ENCODE measurements around the gene RPS18. TPM values are rescaled to one million over a fixed set of nuclear protein-coding genes. Genes with fewer than 3 reads are reported as not detected.

The RPS18 gene
- total RNA-seq, 1 donor from 2014 or later: 2,061 TPM

DNA sequence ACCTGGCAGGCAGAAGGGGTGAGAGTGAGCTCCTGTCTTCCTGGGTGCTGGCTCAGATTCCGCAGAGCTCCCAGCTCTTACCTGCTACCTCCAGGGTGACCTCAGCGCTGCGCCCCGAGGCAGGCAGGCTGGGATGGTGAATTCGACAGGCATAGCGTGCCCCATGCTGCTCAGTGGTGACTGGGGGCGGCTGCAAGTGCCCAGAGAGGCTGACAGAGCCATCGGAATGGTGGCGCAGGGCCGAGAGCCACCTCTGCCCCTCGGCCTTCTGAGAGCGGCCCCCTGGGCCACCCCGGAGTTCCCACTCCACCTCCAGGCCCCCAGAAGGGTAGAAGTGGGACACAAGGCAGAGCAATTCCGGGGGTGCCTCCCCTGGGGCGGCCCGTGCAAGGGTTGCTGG, 32.3 kb downstream of the RPS18 start:
- H3K9ac ChIP-seq (ENCODE audit: low read length): no peak overlapping the region
- peaks cover 11% of the 10 kb centered on the region for H3K36me3 Mint-ChIP-seq (ENCODE audit: low read depth, unreplicated experiment)
- H3K79me2 ChIP-seq (ENCODE audit: insufficient read depth, low read length): peaks cover 47% of the 10 kb centered on the region
- H3K36me3 ChIP-seq (ENCODE audit: insufficient read depth, low read length): peaks cover 4% of the 10 kb centered on the region
- H3K27me3 ChIP-seq (ENCODE audit: insufficient read depth, low read length): no peaks in the 10 kb centered on the region
- H3K27me3 Mint-ChIP-seq (ENCODE audit: low read depth, unreplicated experiment): no peaks in the 10 kb centered on the region
- H3K4me3 ChIP-seq (ENCODE audit: insufficient read depth, low read depth, low read length): no peak overlapping the region
- H4K20me1 ChIP-seq (ENCODE audit: insufficient read depth, low read length): peaks cover 48% of the 10 kb centered on the region
- no peak overlapping the region for H3K27ac ChIP-seq (ENCODE audit: low read depth, low read length)
- H2AFZ ChIP-seq (ENCODE audit: low read depth, low read length): no peak overlapping the region
- no peak overlapping the region for H3K4me3 Mint-ChIP-seq (ENCODE audit: unreplicated experiment)
- peaks cover 7% of the 10 kb centered on the region for H3K4me1 Mint-ChIP-seq (ENCODE audit: low read depth, unreplicated experiment)
- TF ChIP-seq, protein P1, sequence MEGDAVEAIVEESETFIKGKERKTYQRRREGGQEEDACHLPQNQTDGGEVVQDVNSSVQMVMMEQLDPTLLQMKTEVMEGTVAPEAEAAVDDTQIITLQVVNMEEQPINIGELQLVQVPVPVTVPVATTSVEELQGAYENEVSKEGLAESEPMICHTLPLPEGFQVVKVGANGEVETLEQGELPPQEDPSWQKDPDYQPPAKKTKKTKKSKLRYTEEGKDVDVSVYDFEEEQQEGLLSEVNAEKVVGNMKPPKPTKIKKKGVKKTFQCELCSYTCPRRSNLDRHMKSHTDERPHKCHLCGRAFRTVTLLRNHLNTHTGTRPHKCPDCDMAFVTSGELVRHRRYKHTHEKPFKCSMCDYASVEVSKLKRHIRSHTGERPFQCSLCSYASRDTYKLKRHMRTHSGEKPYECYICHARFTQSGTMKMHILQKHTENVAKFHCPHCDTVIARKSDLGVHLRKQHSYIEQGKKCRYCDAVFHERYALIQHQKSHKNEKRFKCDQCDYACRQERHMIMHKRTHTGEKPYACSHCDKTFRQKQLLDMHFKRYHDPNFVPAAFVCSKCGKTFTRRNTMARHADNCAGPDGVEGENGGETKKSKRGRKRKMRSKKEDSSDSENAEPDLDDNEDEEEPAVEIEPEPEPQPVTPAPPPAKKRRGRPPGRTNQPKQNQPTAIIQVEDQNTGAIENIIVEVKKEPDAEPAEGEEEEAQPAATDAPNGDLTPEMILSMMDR (IDR thresholded peaks at IDR 0.05; ENCODE audit: insufficient read depth, low read depth, low read length): no peak
- no peak for TF ChIP-seq EZH2 (IDR thresholded peaks at IDR 0.05; ENCODE audit: insufficient read depth, low read length)
- no peaks in the 10 kb centered on the region for H3K9me3 Mint-ChIP-seq (ENCODE audit: unreplicated experiment)
- FAIRE-seq (no peak), DNase-seq (ENCODE audit: low read depth) (no peak)
- H3K4me1 ChIP-seq (ENCODE audit: insufficient read depth, low read length): no peaks in the 10 kb centered on the region
- H3K9me3 ChIP-seq (ENCODE audit: insufficient read depth, low read depth, low read length): no peaks in the 10 kb centered on the region
- no peak overlapping the region for H3K27ac Mint-ChIP-seq (ENCODE audit: unreplicated experiment)
- no peak overlapping the region for H3K4me2 ChIP-seq (ENCODE audit: low read length)

DNA sequence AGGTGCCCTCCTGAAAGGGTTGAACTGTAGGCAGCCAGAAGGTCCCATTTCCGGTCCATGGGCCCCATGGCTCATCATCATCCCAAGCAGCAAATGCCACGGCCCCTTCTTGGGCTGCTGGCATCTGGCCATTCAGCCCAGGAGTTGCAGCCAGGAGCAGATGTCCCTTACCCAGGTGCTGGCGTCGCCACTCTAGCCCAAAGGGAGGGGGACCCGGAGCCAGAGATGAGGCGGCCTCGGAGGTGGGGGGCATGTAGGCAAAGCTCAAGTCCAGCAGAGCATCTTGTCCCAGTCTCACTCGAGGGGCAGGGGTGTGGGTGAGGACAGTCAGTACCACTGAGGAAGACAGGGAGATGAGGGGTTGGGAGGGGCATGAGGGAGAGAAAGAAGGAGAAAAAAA, 33.2 kb downstream of the RPS18 start:
- Histone ChIP-seq H3K27me3 (ENCODE audit: insufficient read depth, low read length) (no peaks in the 10 kb centered on the region), H3K36me3 (ENCODE audit: insufficient read depth, low read length) (peaks cover 4% of the 10 kb centered on the region), H3K9ac (ENCODE audit: low read length) (no peak overlapping the region), H2AFZ (ENCODE audit: low read depth, low read length) (no peak overlapping the region), H3K9me3 (ENCODE audit: insufficient read depth, low read depth, low read length) (no peaks in the 10 kb centered on the region), H3K4me3 (ENCODE audit: insufficient read depth, low read depth, low read length) (no peak overlapping the region), H3K4me2 (ENCODE audit: low read length) (no peak overlapping the region), H3K27ac (ENCODE audit: low read depth, low read length) (no peak overlapping the region), H3K4me1 (ENCODE audit: insufficient read depth, low read length) (no peaks in the 10 kb centered on the region), H4K20me1 (ENCODE audit: insufficient read depth, low read length) (peaks cover 41% of the 10 kb centered on the region), H3K79me2 (ENCODE audit: insufficient read depth, low read length) (peaks cover 47% of the 10 kb centered on the region)
- TF ChIP-seq, protein P1 (IDR thresholded peaks at IDR 0.05; ENCODE audit: insufficient read depth, low read depth, low read length): no peak
- no peak for TF ChIP-seq EZH2 (IDR thresholded peaks at IDR 0.05; ENCODE audit: insufficient read depth, low read length)
- DNase-seq (ENCODE audit: low read depth) (no peak), FAIRE-seq (no peak)
- no peaks in the 10 kb centered on the region for H3K27me3 Mint-ChIP-seq (ENCODE audit: low read depth, unreplicated experiment)
- no peaks in the 10 kb centered on the region for H3K9me3 Mint-ChIP-seq (ENCODE audit: unreplicated experiment)
- H3K27ac Mint-ChIP-seq (ENCODE audit: unreplicated experiment): no peak overlapping the region
- peaks cover 8% of the 10 kb centered on the region for H3K36me3 Mint-ChIP-seq (ENCODE audit: low read depth, unreplicated experiment)
- H3K4me3 Mint-ChIP-seq (ENCODE audit: unreplicated experiment): no peak overlapping the region
- H3K4me1 Mint-ChIP-seq (ENCODE audit: low read depth, unreplicated experiment): peaks cover 3% of the 10 kb centered on the region

DNA sequence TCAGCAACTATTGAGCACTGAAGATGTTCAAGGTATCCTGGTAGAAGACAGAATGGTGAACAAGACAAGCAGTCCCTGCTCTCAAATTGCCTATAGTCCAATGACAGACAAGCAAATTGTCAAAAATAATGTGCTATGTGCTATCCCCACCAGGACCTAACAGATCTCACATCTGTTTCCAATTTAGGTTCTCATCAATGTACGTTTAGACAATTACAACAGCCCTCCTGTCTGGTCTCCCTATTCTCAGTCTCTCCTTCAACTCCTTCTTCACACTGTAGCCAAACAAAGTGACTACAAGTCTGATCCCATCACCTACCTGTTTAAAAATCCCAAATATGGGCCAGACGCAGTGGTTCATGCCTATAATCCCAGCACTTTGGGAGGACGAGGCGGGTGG, 34.5 kb downstream of the RPS18 start:
- FAIRE-seq (no peak), DNase-seq (ENCODE audit: low read depth) (no peak)
- Histone ChIP-seq H3K4me3 (ENCODE audit: insufficient read depth, low read depth, low read length) (no peak overlapping the region), H3K79me2 (ENCODE audit: insufficient read depth, low read length) (peaks cover 52% of the 10 kb centered on the region), H3K27ac (ENCODE audit: low read depth, low read length) (no peak overlapping the region), H3K36me3 (ENCODE audit: insufficient read depth, low read length) (peaks cover 4% of the 10 kb centered on the region), H3K27me3 (ENCODE audit: insufficient read depth, low read length) (no peaks in the 10 kb centered on the region), H3K4me1 (ENCODE audit: insufficient read depth, low read length) (no peaks in the 10 kb centered on the region), H3K9ac (ENCODE audit: low read length) (no peak overlapping the region), H3K9me3 (ENCODE audit: insufficient read depth, low read depth, low read length) (no peaks in the 10 kb centered on the region), H2AFZ (ENCODE audit: low read depth, low read length) (no peak overlapping the region), H4K20me1 (ENCODE audit: insufficient read depth, low read length) (peaks cover 40% of the 10 kb centered on the region), H3K4me2 (ENCODE audit: low read length) (no peak overlapping the region)
- TF ChIP-seq, protein P1 (IDR thresholded peaks at IDR 0.05; ENCODE audit: insufficient read depth, low read depth, low read length): no peak
- no peak for TF ChIP-seq EZH2 (IDR thresholded peaks at IDR 0.05; ENCODE audit: insufficient read depth, low read length)
- no peaks in the 10 kb centered on the region for H3K27me3 Mint-ChIP-seq (ENCODE audit: low read depth, unreplicated experiment)
- H3K9me3 Mint-ChIP-seq (ENCODE audit: unreplicated experiment): no peaks in the 10 kb centered on the region
- H3K27ac Mint-ChIP-seq (ENCODE audit: unreplicated experiment): no peak overlapping the region
- H3K4me3 Mint-ChIP-seq (ENCODE audit: unreplicated experiment): no peak overlapping the region
- peaks cover 2% of the 10 kb centered on the region for H3K4me1 Mint-ChIP-seq (ENCODE audit: low read depth, unreplicated experiment)
- H3K36me3 Mint-ChIP-seq (ENCODE audit: low read depth, unreplicated experiment): peaks cover 6% of the 10 kb centered on the region
